ENCODE results near the gene SON. TPM values are rescaled to one million over a fixed set of nuclear protein-coding genes. Genes with fewer than 3 reads are reported as not detected.

SON gene
- total and polyA plus RNA-seq, 2 of the 13 experiments (the other 11 are each of a cell fraction or from before 2014, with no cell fraction given): 61.3 to 78.3 TPM

- peak overlapping the region; percentile 100 for H3K27ac ChIP-seq (ENCODE audit: extremely low read length, insufficient read depth, low read length)
- ChIA-PET CTCF (ENCODE audit: low intra/inter-chr PET ratio, low total read pairs) (no interaction called here), POLR2A (interaction anchor here (1.2 to 2.6 kb wide), 6 partner anchors 48 to 217 kb away, joined by 3 to 9 read pairs (median 6); partner anchors contain the start of genes DNAJC28, DONSON and IFNAR1)
- H4K20me1 ChIP-seq (ENCODE audit: insufficient read depth, low read length): peaks cover 34% of the 10 kb centered on the region
- peaks cover 72% of the 10 kb centered on the region for H3K79me2 ChIP-seq (ENCODE audit: insufficient read depth, low read length)
- H3K4me3 ChIP-seq (replicated peaks in 1 of 3; ENCODE audit: insufficient read depth in 1 of 3, low read depth in 2 of 3, low read length in 3 of 3): peak overlapping the region; percentile 85 to 98 (median 85)
- TSS peak; percentile 82 for BruUV-seq (replicated peaks)
- in situ Hi-C loops (cut with HindIII; ENCODE audit: extremely low pct_ligation_motif_present, low pct_unique_long_range_greater_than_20kb): no loop called here
- 3% methylated on average over 19 of the region's 19 CpGs for WGBS (ENCODE audit: low lambda C conversion rate)
- no peaks in the 10 kb centered on the region for H3K9me3 ChIP-seq (ENCODE audit: low read length)
- H2AFZ ChIP-seq (ENCODE audit: low read length): no peak overlapping the region
- no peak for ATAC-seq
- H3K9ac ChIP-seq (ENCODE audit: insufficient read depth, low read depth, low read length): peak overlapping the region; percentile 100
- FAIRE-seq: no peak
- no peaks in the 10 kb centered on the region; a peak in 1 of 5 replicates for H3K27me3 ChIP-seq (ENCODE audit: control insufficient read depth in 1 of 2, insufficient read depth in 2 of 2, low read length in 2 of 2)
- intact Hi-C loops (cut with micrococcal nuclease; ENCODE audit: unreplicated experiment): loop anchor here (5.0 kb wide), 1 partner anchor 46 kb away; the partner anchor contains the start of gene DONSON
- peak; percentile 24 for DNase-seq (ENCODE audit: low spot score)
- H3K36me3 ChIP-seq (replicated peaks in 1 of 2; ENCODE audit: control insufficient read depth in 1 of 2, insufficient read depth in 2 of 2, low read length in 2 of 2): peaks cover 3 to 32% of the 10 kb centered on the region in 2 experiments; a peak in 4 of 5 replicates
- peak overlapping the region; percentile 89 for H3K4me2 ChIP-seq (ENCODE audit: low read depth, low read length)
- peaks cover 21% of the 10 kb centered on the region for H3K4me1 ChIP-seq (ENCODE audit: insufficient read depth, low read length)
- no peak for TF ChIP-seq ZNF83 (CRISPR knock-in tag; IDR thresholded peaks at IDR 0.05; ENCODE audit: borderline replicate concordance)
- TF ChIP-seq ZNF468 (CRISPR knock-in tag; IDR thresholded peaks at IDR 0.05): no peak
- TF ChIP-seq TFAP4 (IDR thresholded peaks at IDR 0.05; ENCODE audit: borderline replicate concordance, low read depth): no peak
- TF ChIP-seq EP300 (IDR thresholded peaks at IDR 0.05; ENCODE audit: low read depth in 2 of 2, low read length in 2 of 2): no peak
- no peak for TF ChIP-seq EP300 (CRISPR knock-in tag; IDR thresholded peaks at IDR 0.05; ENCODE audit: borderline replicate concordance)
- no peak for TF ChIP-seq HCFC1 (IDR thresholded peaks at IDR 0.05; ENCODE audit: low read depth, low read length)
- no peak for TF ChIP-seq HIVEP1 (CRISPR knock-in tag; IDR thresholded peaks at IDR 0.05)
- peak; percentile 28; the same call in 1 of the 2 replicates for TF ChIP-seq GABPB1 (CRISPR knock-in tag; IDR thresholded peaks at IDR 0.05)
- no peak for TF ChIP-seq CC2D1A (CRISPR knock-in tag; IDR thresholded peaks at IDR 0.05)
- TF ChIP-seq KAT2B (IDR thresholded peaks at IDR 0.05; ENCODE audit: borderline replicate concordance, low read depth, low read length): no peak
- TF ChIP-seq BORCS8-MEF2B (CRISPR knock-in tag; IDR thresholded peaks at IDR 0.05): no peak
- TF ChIP-seq HDAC1 (CRISPR knock-in tag; IDR thresholded peaks at IDR 0.05): no peak
- TF ChIP-seq BCL6 (CRISPR knock-in tag; IDR thresholded peaks at IDR 0.05): no peak
- no peak; the same call in none of the 2 replicates for TF ChIP-seq ZNF605 (CRISPR knock-in tag; IDR thresholded peaks at IDR 0.05)
- TF ChIP-seq ESRRA (CRISPR knock-in tag; IDR thresholded peaks at IDR 0.05; ENCODE audit: low read depth): no peak
- no peak for TF ChIP-seq ZNF569 (CRISPR knock-in tag; IDR thresholded peaks at IDR 0.05; ENCODE audit: borderline replicate concordance)
- TF ChIP-seq TBX3 (IDR thresholded peaks at IDR 0.05; ENCODE audit: borderline replicate concordance): no peak
- TF ChIP-seq ZNF33B (CRISPR knock-in tag; IDR thresholded peaks at IDR 0.05): no peak
- TF ChIP-seq PHF8 (CRISPR knock-in tag; IDR thresholded peaks at IDR 0.05): no peak
- TF ChIP-seq ZNF281 (CRISPR knock-in tag; IDR thresholded peaks at IDR 0.05; ENCODE audit: borderline replicate concordance): no peak
- peak; percentile 51; the same call in 1 of the 2 replicates for TF ChIP-seq ZMYM3 (CRISPR knock-in tag; IDR thresholded peaks at IDR 0.05)
- TF ChIP-seq ZNF24 (IDR thresholded peaks at IDR 0.05): no peak
Observed at GRCh38 chr21:33541105-33541711, 1.6 kb upstream of the SON start.

All from HepG2 (cell line).